Heart left ventricle (tissue), 16 donors: ENCODE data around the gene PRR23E. TPM values are rescaled to one million over a fixed set of nuclear protein-coding genes. Genes with fewer than 3 reads are reported as not detected.
A peak's percentile ranks its signal among the peaks of the same experiment; 100 is the strongest.

Experiments used
- ATAC-seq, 4 donors: fragments of 200-7000 bp; cut with Tn5 transposase; one replicate each; pipeline ENCODE4 v1.9.1; 2020 to 2022; ENCODE audit warnings: moderate library complexity in 4 of 4, mild to moderate bottlenecking in 3 of 4, moderate number of reproducible peaks in 1 of 4
- DNase-seq, 5 donors: peaks; one replicate each; pipeline ENCODE4 v3.0.0-alpha.2; 2020
- H3K27ac ChIP-seq, 12 donors: fragments of 200-600 bp; sonication (generic) in 4 of 12; one replicate each; pipeline versions ENCODE4 v1.5.0 to v1.8.0; 2016 to 2022; ENCODE audit warnings: mild to moderate bottlenecking in 2 of 12
- H3K27me3 ChIP-seq, 9 donors: fragments of 200-600 bp; sonication (generic) in 2 of 9; one replicate each; pipeline versions ENCODE4 v1.5.1 to v1.8.0; 2016 to 2022; ENCODE audit warnings: mild to moderate bottlenecking in 3 of 9
- H3K36me3 ChIP-seq, 9 donors: fragments of 200-600 bp; sonication (generic) in 2 of 9; one replicate each; pipeline versions ENCODE4 v1.5.0 to v1.8.0; 2018 to 2022; ENCODE audit warnings: mild to moderate bottlenecking in 2 of 9
- H3K4me1 ChIP-seq, 12 donors: fragments of 200-600 bp; sonication (generic) in 4 of 12; one replicate each; pipeline versions ENCODE4 v1.5.0 to v1.8.0; 2016 to 2022; ENCODE audit warnings: mild to moderate bottlenecking in 3 of 12
- H3K4me3 ChIP-seq, 12 donors: fragments of 200-600 bp; sonication (generic) in 4 of 12; one replicate each; pipeline versions ENCODE4 v1.5.0 to v1.8.0; 2017 to 2022; ENCODE audit warnings: mild to moderate bottlenecking in 9 of 12, moderate library complexity in 4 of 12
- H3K9me3 ChIP-seq, 12 donors: fragments of 200-600 bp; sonication (generic) in 4 of 12; one replicate each; pipeline versions ENCODE4 v1.5.0 to v1.8.0; 2016 to 2022; ENCODE audit warnings: mild to moderate bottlenecking in 1 of 12
- POLR2A ChIP-seq, 2 donors: fragments of 450-650 bp; IDR thresholded peaks; one replicate each; pipeline ENCODE4 v1.6.1; 2017; ENCODE audit warnings: antibody characterized with exemption in 2 of 2, mild to moderate bottlenecking in 2 of 2, moderate library complexity in 2 of 2
- WGBS, 4 donors: extraction: QIAGEN DNeasy Blood & Tissue Kit in 2 of 4; methylation state at CpG; one replicate each; pipeline versions ENCODE4 v1.1.5 to v1.1.7; 2013 to 2018; 5-methylcytosine and 5-hydroxymethylcytosine counted together
- intact Hi-C, 10 donors: fragments of 100-400 bp; cut with DNase I; formaldehyde crosslinking; loops; one replicate each; pipeline versions ENCODE4 v1.11.1 to v1.14.2; 2022
- polyA plus RNA-seq, 2 donors: library from polyadenylated mRNA; stranded (reverse); fragments of 200-250 nt; gene quantifications; one replicate each; pipeline ENCODE4 v1.2.3, GENCODE V29; 2013
- total RNA-seq, 9 donors: library from RNA; depleted of rRNA in 2 of 9; stranded (reverse); fragments of >200 nt in 2 of 9; fragmentation: NEBNext Ultra II Directional in 3 of 9; extraction: Animal tissue kit (Norgen Biotek cat#: 25700) in 3 of 9; gene quantifications; one replicate each; pipeline versions ENCODE4 v1.1.0 to v1.2.4, GENCODE V29; 2016 to 2023
- TF ChIP-seq, protein P1 (sequence below), 12 donors: fragments of 200-600 bp; sonication (generic) in 4 of 12; IDR thresholded peaks; one replicate each; pipeline versions ENCODE4 v1.5.0 to v1.8.0; 2018 to 2022; ENCODE audit warnings: antibody characterized with exemption in 12 of 12, mild to moderate bottlenecking in 5 of 12
- donor health status: ischemic (EF 13 %, LVEDD 7.1; RV severe dilation, severe dysfunction).
- donor health status: healthy with polysubstance abuse.
- donor health status: DM: no; HTN: yes; CAD: no.
- donor health status: DM: no; HTN: no; CAD: no.
- donor health status: ischemic (EF 25% LVEDD 6.9; RV normal size, moderate dysfunction).
- donor health status: ischemic (EF 25% LVEDD 5.7; RV mildly dilated, moderate dysfunction).
- donor health status: healthy.
- donor health status: DM: yes; HTN: yes; CAD: no.
- donor health status: ischemic (EF 35%, LVEDD 5.7; RV mildly dilated, moderate dysfunction).
- donor health status: nonischemic (EF 11% LVEDD 7.7; RV severe dilation, severe dysfunction).
- donor health status: DM: yes; HTN: yes; CAD: no.
- donor health status: PGD.
- donor health status: ischemic (EF 29% LVEDD 5.4; RV normal size, mild dysfunction).
- donor health status: nonischemic (EF 23%, LVEDD 6.1; RV moderate dilation, normal function).

PRR23E gene
- total and polyA plus RNA-seq, 11 donors = not detected

DNA sequence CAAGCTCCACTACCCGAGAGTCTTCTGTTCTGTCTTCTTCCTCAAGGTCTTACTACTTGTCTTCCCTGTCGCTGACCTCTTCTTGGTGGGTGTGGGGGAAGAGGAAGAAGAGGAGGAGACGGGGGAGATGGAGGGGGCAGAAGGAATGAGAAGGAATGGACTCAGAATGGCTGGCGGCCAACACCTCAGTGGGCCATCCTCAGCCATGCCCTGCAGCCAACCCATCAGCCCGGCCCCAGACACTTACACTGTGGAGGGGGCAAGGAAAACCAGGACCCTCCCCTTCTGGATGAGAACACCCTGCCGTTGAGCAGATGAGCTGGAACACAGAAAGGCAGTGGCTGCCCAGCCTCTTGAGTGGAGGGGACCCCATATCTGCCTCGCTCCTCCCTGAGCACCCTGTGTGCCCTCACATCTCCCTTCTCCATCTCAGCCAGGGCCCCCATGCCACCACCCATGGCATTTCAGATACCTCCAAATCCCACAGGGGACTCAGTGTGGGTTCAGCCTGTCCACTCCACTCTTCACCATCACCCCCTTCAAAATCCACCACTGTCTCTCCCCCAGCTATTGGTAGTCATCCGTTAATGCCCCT is 45.5 kb upstream of the PRR23E start:
- no peak for ATAC-seq
- peaks cover 0 to 2% (median 0%) of the 10 kb centered on the region in 12 donors for H3K9me3 ChIP-seq

DNA sequence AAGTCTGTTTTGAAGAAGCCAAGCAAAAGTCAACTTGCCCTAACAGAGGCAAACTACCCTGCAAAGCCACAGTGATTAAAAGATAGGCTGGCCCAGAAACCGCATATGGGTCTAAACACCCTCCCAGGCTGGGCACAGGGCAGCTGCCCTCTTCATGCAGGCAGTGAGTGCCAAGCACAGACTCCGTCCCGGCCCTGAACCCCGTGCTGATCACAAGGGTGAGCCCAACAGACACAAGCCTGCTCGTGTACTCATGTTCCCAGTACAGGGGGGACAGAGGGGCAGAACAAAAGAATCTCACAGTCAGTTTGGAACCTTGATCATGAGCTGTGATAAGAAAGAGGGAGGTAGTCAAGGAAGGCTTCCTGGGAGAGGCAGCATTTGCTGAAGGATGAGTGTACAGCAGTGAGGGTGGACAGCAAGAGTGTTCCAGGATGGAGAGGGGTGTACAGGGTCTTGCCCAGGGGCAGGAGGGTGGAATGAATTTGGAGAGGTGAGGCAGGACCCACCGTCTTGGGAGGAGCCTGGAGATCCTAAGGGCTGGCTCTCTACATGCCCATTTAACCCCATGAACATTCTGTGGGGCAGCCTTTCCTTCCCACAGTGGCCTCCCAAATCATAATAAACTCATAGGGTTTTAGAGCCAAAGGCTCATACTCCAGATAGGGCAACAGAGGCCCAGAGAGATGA is 43.2 kb upstream of the PRR23E start:
- H3K36me3 ChIP-seq = no peaks in the 10 kb centered on the region
- H3K9me3 ChIP-seq = no peaks in the 10 kb centered on the region
- no peak overlapping the region for H3K27ac ChIP-seq
- ATAC-seq (no peak), DNase-seq (peak in 1 of 5 donors; percentile 2)
- no peak for TF ChIP-seq POLR2A (IDR thresholded peaks at IDR 0.05)
- TF ChIP-seq, protein P1, sequence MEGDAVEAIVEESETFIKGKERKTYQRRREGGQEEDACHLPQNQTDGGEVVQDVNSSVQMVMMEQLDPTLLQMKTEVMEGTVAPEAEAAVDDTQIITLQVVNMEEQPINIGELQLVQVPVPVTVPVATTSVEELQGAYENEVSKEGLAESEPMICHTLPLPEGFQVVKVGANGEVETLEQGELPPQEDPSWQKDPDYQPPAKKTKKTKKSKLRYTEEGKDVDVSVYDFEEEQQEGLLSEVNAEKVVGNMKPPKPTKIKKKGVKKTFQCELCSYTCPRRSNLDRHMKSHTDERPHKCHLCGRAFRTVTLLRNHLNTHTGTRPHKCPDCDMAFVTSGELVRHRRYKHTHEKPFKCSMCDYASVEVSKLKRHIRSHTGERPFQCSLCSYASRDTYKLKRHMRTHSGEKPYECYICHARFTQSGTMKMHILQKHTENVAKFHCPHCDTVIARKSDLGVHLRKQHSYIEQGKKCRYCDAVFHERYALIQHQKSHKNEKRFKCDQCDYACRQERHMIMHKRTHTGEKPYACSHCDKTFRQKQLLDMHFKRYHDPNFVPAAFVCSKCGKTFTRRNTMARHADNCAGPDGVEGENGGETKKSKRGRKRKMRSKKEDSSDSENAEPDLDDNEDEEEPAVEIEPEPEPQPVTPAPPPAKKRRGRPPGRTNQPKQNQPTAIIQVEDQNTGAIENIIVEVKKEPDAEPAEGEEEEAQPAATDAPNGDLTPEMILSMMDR (IDR thresholded peaks at IDR 0.05) = no peak
- intact Hi-C loops = no loop called here
- H3K4me3 ChIP-seq = no peak overlapping the region
- H3K27me3 ChIP-seq = no peaks in the 10 kb centered on the region
- no peaks in the 10 kb centered on the region for H3K4me1 ChIP-seq
- 66 to 77% (median 77%) methylated on average over 6 of the region's 6 CpGs for WGBS, 4 donors

More for the DNA sequence above, 45.5 kb upstream of the PRR23E start:
- 73 to 82% (median 77%) methylated on average over 8 of the region's 8 CpGs for WGBS, 4 donors
- no peak for DNase-seq
- no peak for TF ChIP-seq POLR2A (IDR thresholded peaks at IDR 0.05)
- TF ChIP-seq, protein P1 (IDR thresholded peaks at IDR 0.05) = no peak
- no peak overlapping the region for H3K27ac ChIP-seq
- H3K4me1 ChIP-seq = no peaks in the 10 kb centered on the region
- no peaks in the 10 kb centered on the region for H3K36me3 ChIP-seq
- no peaks in the 10 kb centered on the region for H3K27me3 ChIP-seq
- H3K4me3 ChIP-seq = no peak overlapping the region
- intact Hi-C loops = no loop called here

DNA sequence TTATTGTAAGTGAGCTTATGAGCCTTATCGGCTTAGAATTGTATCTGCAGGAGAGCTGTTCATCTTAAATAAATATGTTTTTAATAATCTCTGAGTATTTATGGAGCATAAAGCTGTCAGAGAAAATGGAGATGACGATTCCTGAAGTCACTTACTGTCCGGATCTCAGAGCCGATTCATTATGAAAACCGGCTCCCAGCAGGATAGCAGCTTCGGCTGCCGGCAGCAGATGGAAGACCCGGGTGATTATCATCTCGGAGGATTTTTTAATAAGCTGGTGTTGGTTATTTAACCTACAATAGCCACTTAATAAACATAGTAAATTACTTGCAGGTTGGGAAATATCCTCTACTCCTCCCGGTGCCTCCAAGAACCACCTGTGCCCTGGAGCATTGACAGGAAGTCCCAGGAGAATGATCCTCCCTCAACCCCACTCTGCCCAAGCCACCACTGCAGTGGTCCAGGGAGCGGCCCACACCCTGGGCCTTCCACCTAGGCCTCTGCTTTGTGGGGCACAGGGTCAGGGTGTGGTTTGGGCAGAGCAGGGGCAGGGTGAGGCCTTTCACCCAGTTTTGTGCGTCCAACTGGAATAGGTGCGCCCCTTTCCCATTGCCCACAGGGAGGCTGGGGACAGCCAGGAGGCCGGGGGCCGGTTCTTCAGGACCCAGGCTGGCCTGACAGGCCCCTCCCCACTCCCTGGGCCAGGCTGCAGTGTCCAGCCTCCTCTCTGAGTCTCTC is 42.2 kb upstream of the PRR23E start:
- Histone ChIP-seq H3K4me3 (no peak overlapping the region), H3K4me1 (no peaks in the 10 kb centered on the region), H3K9me3 (no peaks in the 10 kb centered on the region), H3K27ac (no peak overlapping the region), H3K27me3 (no peaks in the 10 kb centered on the region), H3K36me3 (no peaks in the 10 kb centered on the region)
- TF ChIP-seq, protein P1 (IDR thresholded peaks at IDR 0.05) = no peak
- TF ChIP-seq POLR2A (IDR thresholded peaks at IDR 0.05) = no peak
- intact Hi-C loops = no loop called here
- 85 to 89% (median 86%) methylated on average over 13 to 15 of the region's 15 CpGs for WGBS, 4 donors
- peak in 1 of 5 donors; percentile 24 for DNase-seq
- no peak for ATAC-seq

DNA sequence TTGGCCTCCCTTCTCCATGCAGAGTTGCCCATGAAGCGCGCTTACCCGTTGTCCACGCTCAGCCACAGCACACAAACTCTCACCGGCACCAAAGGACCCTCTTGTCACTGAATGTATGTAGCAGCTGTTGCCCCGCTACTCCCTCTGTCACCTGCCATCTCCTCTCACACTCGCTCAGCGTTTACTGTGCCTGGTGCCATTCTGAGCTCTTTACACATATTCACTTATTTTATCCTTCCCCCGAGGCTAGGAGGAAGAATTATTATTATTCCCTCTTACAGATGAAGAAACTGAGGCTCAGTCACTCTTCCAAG is 41.7 kb upstream of the PRR23E start:
- ATAC-seq = no peak
- intact Hi-C loops = no loop called here
- Histone ChIP-seq H3K36me3 (no peaks in the 10 kb centered on the region), H3K9me3 (no peaks in the 10 kb centered on the region), H3K27me3 (no peaks in the 10 kb centered on the region), H3K4me1 (no peaks in the 10 kb centered on the region), H3K4me3 (no peak overlapping the region), H3K27ac (no peak overlapping the region)
- no peak for DNase-seq
- 88 to 95% (median 90%) methylated on average over 9 of the region's 9 CpGs for WGBS, 4 donors
- no peak for TF ChIP-seq POLR2A (IDR thresholded peaks at IDR 0.05)
